ENCODE data around the gene IL1RAPL1.

Gene IL1RAPL1

GRCh38 chrX:29913647-29914046 lies 1326.4 kb downstream of the IL1RAPL1 start:
- no peak overlapping the region for H3K4me2 ChIP-seq (ENCODE audit: low read length)
- H3K27me3 ChIP-seq (ENCODE audit: control insufficient read depth, insufficient read depth, low read length), result no peaks in the 10 kb centered on the region
- H3K36me3 ChIP-seq (ENCODE audit: insufficient read depth, low read length), result no peaks in the 10 kb centered on the region
- H3K9me3 ChIP-seq (replicated peaks; ENCODE audit: low read length), result no peaks in the 10 kb centered on the region
- no peak overlapping the region for H3K4me3 ChIP-seq (ENCODE audit: low read length)
- no peak overlapping the region for H3K9ac ChIP-seq (ENCODE audit: low read depth, low read length)
- no peaks in the 10 kb centered on the region for H3K4me1 ChIP-seq (ENCODE audit: control insufficient read depth, insufficient read depth, low read length)

GRCh38 chrX:29922607-29923006 lies 1335.4 kb downstream of the IL1RAPL1 start:
- no peak overlapping the region for H3K9ac ChIP-seq (ENCODE audit: low read depth, low read length)

GRCh38 chrX:29926056-29926455 lies 1338.8 kb downstream of the IL1RAPL1 start:
- H3K9ac ChIP-seq (ENCODE audit: low read depth, low read length), result no peak overlapping the region
- H3K4me3 ChIP-seq (ENCODE audit: low read length), result no peak overlapping the region
- no peaks in the 10 kb centered on the region for H3K36me3 ChIP-seq (ENCODE audit: insufficient read depth, low read length)
- H3K4me1 ChIP-seq (ENCODE audit: control insufficient read depth, insufficient read depth, low read length), result no peaks in the 10 kb centered on the region
- no peaks in the 10 kb centered on the region for H3K27me3 ChIP-seq (ENCODE audit: control insufficient read depth, insufficient read depth, low read length)
- H3K4me2 ChIP-seq (ENCODE audit: low read length), result no peak overlapping the region
- H3K9me3 ChIP-seq (replicated peaks; ENCODE audit: low read length), result no peaks in the 10 kb centered on the region

More at GRCh38 chrX:29922607-29923006, 1335.4 kb downstream of the IL1RAPL1 start:
- Histone ChIP-seq H3K4me1 (ENCODE audit: control insufficient read depth, insufficient read depth, low read length) (no peaks in the 10 kb centered on the region), H3K27me3 (ENCODE audit: control insufficient read depth, insufficient read depth, low read length) (no peaks in the 10 kb centered on the region), H3K4me2 (ENCODE audit: low read length) (no peak overlapping the region), H3K4me3 (ENCODE audit: low read length) (no peak overlapping the region), H3K36me3 (ENCODE audit: insufficient read depth, low read length) (no peaks in the 10 kb centered on the region), H3K9me3 (replicated peaks; ENCODE audit: low read length) (no peaks in the 10 kb centered on the region)

- H3K4me2 ChIP-seq (ENCODE audit: low read length), result no peak overlapping the region
- no peaks in the 10 kb centered on the region for H3K9me3 ChIP-seq (replicated peaks; ENCODE audit: low read length)
- H3K4me1 ChIP-seq (ENCODE audit: control insufficient read depth, insufficient read depth, low read length), result no peaks in the 10 kb centered on the region
- no peak overlapping the region for H3K9ac ChIP-seq (ENCODE audit: low read depth, low read length)
- no peak overlapping the region for H3K4me3 ChIP-seq (ENCODE audit: low read length)
- no peaks in the 10 kb centered on the region for H3K27me3 ChIP-seq (ENCODE audit: control insufficient read depth, insufficient read depth, low read length)
- no peaks in the 10 kb centered on the region for H3K36me3 ChIP-seq (ENCODE audit: insufficient read depth, low read length)
These were observed 1339.4 kb downstream of the IL1RAPL1 start for GRCh38 chrX:29926659-29927058.

GRCh38 chrX:29935455-29935854 lies 1348.2 kb downstream of the IL1RAPL1 start:
- H3K9me3 ChIP-seq (replicated peaks; ENCODE audit: low read length), result no peaks in the 10 kb centered on the region
- H3K4me3 ChIP-seq (ENCODE audit: low read length), result no peak overlapping the region
- H3K36me3 ChIP-seq (ENCODE audit: insufficient read depth, low read length), result no peaks in the 10 kb centered on the region
- no peaks in the 10 kb centered on the region for H3K4me1 ChIP-seq (ENCODE audit: control insufficient read depth, insufficient read depth, low read length)
- no peak overlapping the region for H3K4me2 ChIP-seq (ENCODE audit: low read length)
- no peaks in the 10 kb centered on the region for H3K27me3 ChIP-seq (ENCODE audit: control insufficient read depth, insufficient read depth, low read length)
- H3K9ac ChIP-seq (ENCODE audit: low read depth, low read length), result no peak overlapping the region

- H3K4me2 ChIP-seq (ENCODE audit: low read length), result no peak overlapping the region
- no peaks in the 10 kb centered on the region for H3K9me3 ChIP-seq (replicated peaks; ENCODE audit: low read length)
These were observed 1353.5 kb downstream of the IL1RAPL1 start for GRCh38 chrX:29940750-29941149.

GRCh38 chrX:29941287-29941686 lies 1354.0 kb downstream of the IL1RAPL1 start:
- Histone ChIP-seq H3K4me1 (ENCODE audit: control insufficient read depth, insufficient read depth, low read length) (no peaks in the 10 kb centered on the region), H3K9me3 (replicated peaks; ENCODE audit: low read length) (no peaks in the 10 kb centered on the region), H3K4me3 (ENCODE audit: low read length) (no peak overlapping the region), H3K27me3 (ENCODE audit: control insufficient read depth, insufficient read depth, low read length) (no peaks in the 10 kb centered on the region), H3K36me3 (ENCODE audit: insufficient read depth, low read length) (no peaks in the 10 kb centered on the region), H3K9ac (ENCODE audit: low read depth, low read length) (no peak overlapping the region), H3K4me2 (ENCODE audit: low read length) (no peak overlapping the region)

More at GRCh38 chrX:29940750-29941149, 1353.5 kb downstream of the IL1RAPL1 start:
- H3K36me3 ChIP-seq (ENCODE audit: insufficient read depth, low read length), result no peaks in the 10 kb centered on the region
- no peak overlapping the region for H3K9ac ChIP-seq (ENCODE audit: low read depth, low read length)
- H3K4me3 ChIP-seq (ENCODE audit: low read length), result no peak overlapping the region
- H3K27me3 ChIP-seq (ENCODE audit: control insufficient read depth, insufficient read depth, low read length), result no peaks in the 10 kb centered on the region
- no peaks in the 10 kb centered on the region for H3K4me1 ChIP-seq (ENCODE audit: control insufficient read depth, insufficient read depth, low read length)

GRCh38 chrX:29947225-29947624 lies 1360.0 kb downstream of the IL1RAPL1 start:
- no peak overlapping the region for H3K4me2 ChIP-seq (ENCODE audit: low read length)
- H3K4me3 ChIP-seq (ENCODE audit: low read length), result no peak overlapping the region
- H3K36me3 ChIP-seq (ENCODE audit: insufficient read depth, low read length), result no peaks in the 10 kb centered on the region
- no peaks in the 10 kb centered on the region for H3K9me3 ChIP-seq (replicated peaks; ENCODE audit: low read length)
- no peak overlapping the region for H3K9ac ChIP-seq (ENCODE audit: low read depth, low read length)
- H3K4me1 ChIP-seq (ENCODE audit: control insufficient read depth, insufficient read depth, low read length), result no peaks in the 10 kb centered on the region
- no peaks in the 10 kb centered on the region for H3K27me3 ChIP-seq (ENCODE audit: control insufficient read depth, insufficient read depth, low read length)

GRCh38 chrX:29948653-29949052 lies 1361.4 kb downstream of the IL1RAPL1 start:
- H3K9ac ChIP-seq (ENCODE audit: low read depth, low read length), result no peak overlapping the region
- no peaks in the 10 kb centered on the region for H3K36me3 ChIP-seq (ENCODE audit: insufficient read depth, low read length)
- H3K4me2 ChIP-seq (ENCODE audit: low read length), result no peak overlapping the region
- no peak overlapping the region for H3K4me3 ChIP-seq (ENCODE audit: low read length)
- H3K4me1 ChIP-seq (ENCODE audit: control insufficient read depth, insufficient read depth, low read length), result no peaks in the 10 kb centered on the region
- no peaks in the 10 kb centered on the region for H3K9me3 ChIP-seq (replicated peaks; ENCODE audit: low read length)
- H3K27me3 ChIP-seq (ENCODE audit: control insufficient read depth, insufficient read depth, low read length), result no peaks in the 10 kb centered on the region

GRCh38 chrX:29952016-29952415 lies 1364.8 kb downstream of the IL1RAPL1 start:
- Histone ChIP-seq H3K27me3 (ENCODE audit: control insufficient read depth, insufficient read depth, low read length) (no peaks in the 10 kb centered on the region), H3K9ac (ENCODE audit: low read depth, low read length) (no peak overlapping the region), H3K36me3 (ENCODE audit: insufficient read depth, low read length) (no peaks in the 10 kb centered on the region)

GRCh38 chrX:29962061-29962460 lies 1374.8 kb downstream of the IL1RAPL1 start:
- Histone ChIP-seq H3K4me2 (ENCODE audit: low read length) (no peak overlapping the region), H3K36me3 (ENCODE audit: insufficient read depth, low read length) (no peaks in the 10 kb centered on the region), H3K9me3 (replicated peaks; ENCODE audit: low read length) (no peaks in the 10 kb centered on the region), H3K4me1 (ENCODE audit: control insufficient read depth, insufficient read depth, low read length) (no peaks in the 10 kb centered on the region), H3K27me3 (ENCODE audit: control insufficient read depth, insufficient read depth, low read length) (no peaks in the 10 kb centered on the region), H3K4me3 (ENCODE audit: low read length) (no peak overlapping the region), H3K9ac (ENCODE audit: low read depth, low read length) (no peak overlapping the region)

More at GRCh38 chrX:29952016-29952415, 1364.8 kb downstream of the IL1RAPL1 start:
- Histone ChIP-seq H3K9me3 (replicated peaks; ENCODE audit: low read length) (no peaks in the 10 kb centered on the region), H3K4me1 (ENCODE audit: control insufficient read depth, insufficient read depth, low read length) (no peaks in the 10 kb centered on the region), H3K4me2 (ENCODE audit: low read length) (no peak overlapping the region), H3K4me3 (ENCODE audit: low read length) (no peak overlapping the region)

GRCh38 chrX:29965634-29966033 lies 1378.4 kb downstream of the IL1RAPL1 start:
- Histone ChIP-seq H3K4me3 (ENCODE audit: low read length) (no peak overlapping the region), H3K9ac (ENCODE audit: low read depth, low read length) (no peak overlapping the region), H3K4me2 (ENCODE audit: low read length) (no peak overlapping the region), H3K9me3 (replicated peaks; ENCODE audit: low read length) (no peaks in the 10 kb centered on the region), H3K4me1 (ENCODE audit: control insufficient read depth, insufficient read depth, low read length) (no peaks in the 10 kb centered on the region), H3K36me3 (ENCODE audit: insufficient read depth, low read length) (no peaks in the 10 kb centered on the region), H3K27me3 (ENCODE audit: control insufficient read depth, insufficient read depth, low read length) (no peaks in the 10 kb centered on the region)
